ENCODE data around the gene HRK.

The HRK gene

DNA sequence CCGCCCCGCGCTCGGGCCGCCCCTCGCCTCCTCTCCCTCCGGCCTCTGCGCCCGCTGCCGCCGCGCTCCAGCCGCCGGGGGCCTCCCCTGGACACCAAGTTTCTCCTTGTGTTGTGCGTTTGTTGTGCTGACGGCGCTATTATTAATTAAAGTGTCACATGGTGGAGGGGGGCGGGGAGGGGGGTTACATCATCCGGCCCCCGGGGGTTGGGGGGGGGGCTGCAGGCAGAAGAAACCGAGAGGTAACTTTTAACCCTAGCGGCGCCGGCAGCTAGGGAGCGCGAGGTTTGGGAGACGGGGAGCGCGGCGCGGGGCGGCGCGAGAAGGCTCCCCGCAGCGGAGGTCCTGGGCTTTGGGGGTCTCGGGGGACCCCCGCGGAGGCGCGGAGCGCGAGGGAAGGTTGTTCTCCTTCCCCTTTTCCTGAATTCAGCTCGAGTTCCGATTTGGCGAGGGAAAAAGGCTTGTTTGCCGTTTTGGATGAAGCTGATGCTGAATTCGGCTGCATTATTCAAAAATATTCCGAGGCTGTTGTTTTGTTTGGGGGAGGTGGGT, at the start of gene HRK:
TSS of gene HRK (minus strand) at position 117 of the 552 bp plus-strand sequence. CDS start 134 bp downstream, outside the sequence.
- no peak for DNase-seq (ENCODE audit: low read depth)

DNA sequence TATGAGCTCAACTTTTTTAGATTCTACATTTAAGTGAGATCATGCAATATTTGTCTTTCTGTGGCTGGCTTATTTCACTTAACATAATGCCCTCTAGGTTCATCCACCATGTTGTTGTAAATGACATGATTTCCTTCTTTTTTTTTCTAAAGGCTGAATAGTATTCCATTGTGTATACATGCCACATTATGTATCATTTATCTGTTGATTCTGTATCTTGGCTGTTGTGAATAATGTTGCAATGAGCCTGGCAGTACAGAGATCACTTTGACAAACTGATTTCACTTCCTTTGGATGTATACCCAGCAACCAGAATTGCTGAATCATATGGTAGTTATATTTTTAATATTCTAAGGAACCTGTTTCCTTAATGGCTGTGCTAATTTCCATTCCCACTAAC, 48.6 kb upstream of the HRK start:
- DNase-seq (ENCODE audit: low read depth) = no peak

DNA sequence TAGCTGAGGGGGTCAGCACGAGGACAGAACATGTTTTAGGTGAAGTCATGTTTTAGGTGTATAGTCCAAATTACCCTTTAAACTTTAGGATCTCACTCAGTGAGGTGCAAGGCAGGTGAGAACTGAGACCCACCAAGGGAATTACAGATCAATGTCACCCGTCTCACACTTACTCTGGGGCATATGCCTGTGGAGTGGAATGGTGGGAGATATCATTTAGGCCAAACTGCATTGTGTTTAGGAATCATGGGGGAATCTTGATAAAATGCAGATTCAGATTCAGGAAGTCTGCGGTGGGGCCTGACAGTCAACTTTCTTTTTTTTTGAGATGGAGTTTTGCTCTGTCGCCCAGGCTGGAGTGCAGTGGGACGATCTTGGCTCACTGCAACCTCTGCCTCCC, 47.3 kb upstream of the HRK start:
- DNase-seq (ENCODE audit: low read depth) = no peak

DNA sequence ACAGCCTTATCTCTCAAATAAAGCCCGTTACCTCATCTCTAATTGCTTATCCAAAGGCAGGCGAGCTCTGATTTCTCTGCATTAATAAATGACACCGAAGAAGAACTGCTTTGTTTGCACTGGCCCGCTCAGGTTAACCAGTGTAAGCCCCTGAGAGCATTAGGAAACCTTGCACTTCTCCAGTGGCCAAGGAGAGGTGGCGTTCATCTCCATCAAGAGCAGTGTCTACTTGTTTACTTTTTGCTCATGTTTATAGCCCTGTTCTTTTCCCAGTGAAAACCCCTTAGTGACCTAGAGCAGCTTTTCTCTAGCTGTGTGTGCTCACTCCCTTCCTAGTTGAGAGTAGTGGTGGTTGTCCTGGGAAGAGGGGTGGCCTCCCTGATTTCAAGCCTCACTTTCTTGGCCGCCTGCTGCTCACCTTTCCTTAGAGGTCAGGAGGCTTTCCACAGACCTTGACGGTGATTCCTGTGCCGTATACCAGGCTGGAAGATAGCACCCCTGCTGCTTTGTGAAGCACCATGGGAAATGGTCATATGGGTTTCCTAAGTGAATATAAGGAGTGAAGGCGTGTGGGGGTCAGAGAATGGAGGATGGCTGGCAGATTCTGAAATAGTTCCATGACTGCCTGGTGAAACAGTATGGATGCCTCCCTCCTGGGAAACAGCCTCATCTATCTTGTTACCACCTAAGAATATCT, 46.2 kb upstream of the HRK start:
- DNase-seq (ENCODE audit: low read depth) = no peak

DNA sequence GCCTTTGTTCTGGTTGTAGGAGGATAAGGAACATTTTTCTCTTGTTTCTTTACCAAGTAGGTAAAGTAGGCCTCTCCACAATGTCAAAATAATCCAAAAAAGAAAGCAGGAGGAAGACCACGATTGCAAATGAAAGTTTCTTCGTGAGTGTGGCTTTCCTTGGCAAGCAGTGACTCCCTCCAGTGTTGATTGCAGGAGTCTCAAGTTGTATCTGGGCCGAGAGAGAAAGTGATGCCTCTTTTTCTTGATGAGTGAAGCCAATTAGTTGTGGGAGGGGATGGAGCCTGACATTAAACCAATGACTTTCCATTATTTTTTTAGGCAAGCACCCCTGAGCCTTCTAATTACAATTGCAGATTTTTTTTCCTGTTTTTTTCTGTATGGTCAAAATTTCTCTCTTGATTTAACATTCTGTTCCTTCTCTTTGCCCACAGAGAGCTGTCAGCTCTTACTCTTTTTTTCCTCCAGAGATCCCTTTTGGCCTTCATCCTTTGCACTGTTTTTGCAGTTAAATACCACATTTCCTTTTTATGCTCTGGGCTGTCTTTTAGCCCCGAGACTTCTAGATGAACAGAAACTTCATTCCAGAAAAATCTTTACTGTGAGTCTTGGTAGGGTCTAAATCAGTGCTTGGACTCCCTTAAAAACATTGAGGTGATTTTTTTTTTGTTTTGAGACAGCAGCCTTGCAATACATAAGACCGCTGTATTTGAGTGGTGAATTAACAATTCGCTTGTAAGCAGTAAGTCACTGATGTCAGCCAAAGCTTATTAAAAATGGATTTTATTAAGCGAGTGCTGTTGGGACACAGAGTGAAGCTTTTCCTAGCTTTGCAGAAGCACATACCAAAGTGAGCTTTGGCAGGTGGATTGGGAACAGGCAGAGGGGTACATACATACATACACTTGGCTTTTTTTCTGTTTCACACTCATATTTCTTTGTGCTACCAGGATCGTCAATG, 45.3 kb upstream of the HRK start:
- DNase-seq (ENCODE audit: low read depth) = no peak

DNA sequence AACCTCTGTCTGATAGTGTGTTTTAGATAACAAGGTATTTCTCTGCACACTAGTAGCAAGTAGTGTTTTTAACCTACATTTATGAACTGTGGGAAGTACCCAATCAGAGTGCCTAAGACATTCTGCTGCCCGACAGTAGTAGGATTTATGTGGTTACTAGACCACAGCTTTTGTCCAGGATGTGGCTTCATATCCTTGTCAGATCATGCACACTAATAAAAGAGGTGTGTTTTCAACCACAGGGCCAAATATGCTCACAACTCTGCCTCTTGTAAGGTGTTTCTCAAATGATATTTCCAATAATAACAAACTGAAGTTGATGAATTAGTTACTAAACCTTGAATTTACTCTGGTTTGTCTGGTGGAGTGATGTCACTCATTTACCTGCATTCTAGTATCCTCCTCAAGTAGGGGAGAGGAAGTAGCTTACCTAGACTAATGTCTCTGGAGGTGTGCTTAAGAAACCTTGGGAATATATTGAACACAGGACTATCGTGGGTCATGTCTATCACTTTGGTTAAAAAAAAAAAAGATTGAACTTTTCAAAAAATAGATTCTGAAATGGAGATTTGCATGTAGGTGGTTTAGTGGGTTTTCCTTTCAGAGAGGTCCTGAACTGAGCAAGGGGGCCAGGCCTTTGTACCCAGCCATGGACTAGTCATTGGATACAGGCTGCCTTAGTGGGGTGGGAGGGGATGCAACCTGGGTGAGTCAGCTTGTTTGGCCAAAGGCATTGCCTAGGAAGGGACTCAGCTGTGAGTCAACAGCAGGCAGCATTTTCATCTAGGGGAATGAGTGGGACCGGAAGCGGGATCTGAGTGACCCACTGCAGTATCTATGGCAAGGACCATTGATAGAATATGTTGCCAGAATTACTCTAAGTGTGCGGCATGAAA, 43.6 kb upstream of the HRK start:
- DNase-seq (ENCODE audit: low read depth) = no peak

DNA sequence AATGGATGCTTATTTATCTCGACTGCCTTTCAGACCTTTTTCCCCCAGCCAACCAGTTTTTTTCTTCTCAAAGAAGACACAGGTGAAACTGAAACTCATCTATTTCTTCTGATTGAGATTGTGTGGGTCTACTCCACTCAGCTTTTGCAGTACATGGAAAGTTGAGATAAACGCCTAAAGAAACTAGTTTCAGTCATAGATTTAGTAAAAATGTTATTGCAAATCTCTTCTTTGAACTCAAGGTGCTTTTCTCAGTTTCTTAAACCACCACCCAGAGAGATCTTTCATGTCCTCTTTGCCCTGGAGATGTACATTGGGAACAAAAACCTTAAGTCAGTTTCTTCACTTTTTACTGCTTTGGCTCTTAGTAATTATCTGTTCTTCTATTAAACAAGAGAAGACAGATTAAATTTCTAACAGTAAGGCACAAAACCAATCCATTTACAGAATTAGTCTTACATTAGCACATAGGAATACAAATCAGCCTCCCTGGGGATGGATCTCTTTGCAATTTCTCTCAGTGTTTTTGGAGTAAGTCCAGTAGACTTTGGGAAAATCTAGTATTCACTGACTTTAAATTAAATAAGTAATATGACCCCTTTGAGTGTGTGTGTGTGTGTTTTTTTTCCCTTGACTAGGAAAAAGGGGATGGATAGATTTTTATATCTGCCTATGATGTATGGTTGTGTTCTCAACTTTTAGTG, 41.1 kb upstream of the HRK start:
- no peak for DNase-seq (ENCODE audit: low read depth)

DNA sequence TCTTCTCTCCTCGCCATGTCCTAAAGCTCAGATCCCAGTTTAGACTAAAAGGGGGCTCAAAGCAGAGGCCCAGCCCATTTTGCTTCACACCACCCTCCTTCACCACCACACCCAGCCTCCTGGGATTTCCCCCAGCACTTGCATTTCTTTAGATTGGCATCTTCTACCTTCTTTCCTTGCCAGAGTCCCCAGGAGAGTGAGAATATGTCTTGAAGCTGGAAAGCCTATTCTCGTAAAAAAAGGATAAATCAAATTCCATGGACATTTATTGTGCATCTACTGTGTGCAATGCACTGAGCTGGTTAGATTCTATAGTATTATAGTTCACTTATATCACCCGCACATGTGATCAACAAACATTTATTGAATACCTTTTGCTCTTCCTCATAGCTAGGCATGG, 39.7 kb upstream of the HRK start:
- no peak for DNase-seq (ENCODE audit: low read depth)

DNA sequence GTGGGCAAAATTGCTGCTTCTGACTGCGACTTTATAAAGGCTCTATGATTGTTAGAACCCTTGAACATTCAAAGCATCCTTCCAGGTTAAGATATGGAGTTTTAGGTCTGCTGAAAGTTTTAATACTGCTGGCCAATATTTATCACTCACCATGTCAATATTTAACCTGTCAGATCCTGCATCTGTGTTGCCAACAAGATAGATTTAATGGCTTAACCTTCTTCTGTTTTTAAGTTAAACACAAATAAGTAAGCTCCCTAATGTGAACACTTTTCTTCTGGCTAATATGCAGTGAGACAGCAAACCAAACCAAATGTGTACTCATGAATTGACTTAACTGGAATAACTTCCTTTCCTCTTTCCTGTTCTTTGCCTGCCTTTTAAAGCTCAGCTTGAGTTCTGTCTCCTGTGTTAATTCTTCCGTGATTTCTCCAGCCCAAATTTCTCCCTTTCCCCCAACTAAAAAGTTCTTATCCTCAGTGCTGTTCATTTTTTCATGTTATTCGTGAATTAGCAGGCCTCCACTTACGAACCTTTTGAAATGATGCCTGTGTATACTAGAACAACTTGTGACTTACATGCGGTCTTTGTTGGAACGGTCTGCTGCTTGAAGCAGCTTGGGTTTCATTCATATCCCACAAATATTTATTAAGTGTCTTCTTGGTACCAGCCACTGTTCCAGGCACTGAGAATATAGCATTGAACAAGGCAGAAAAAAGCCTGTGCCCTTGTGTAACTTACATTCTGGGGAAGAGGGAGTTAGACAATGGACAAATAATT, 38.7 kb upstream of the HRK start:
- no peak for DNase-seq (ENCODE audit: low read depth)

DNA sequence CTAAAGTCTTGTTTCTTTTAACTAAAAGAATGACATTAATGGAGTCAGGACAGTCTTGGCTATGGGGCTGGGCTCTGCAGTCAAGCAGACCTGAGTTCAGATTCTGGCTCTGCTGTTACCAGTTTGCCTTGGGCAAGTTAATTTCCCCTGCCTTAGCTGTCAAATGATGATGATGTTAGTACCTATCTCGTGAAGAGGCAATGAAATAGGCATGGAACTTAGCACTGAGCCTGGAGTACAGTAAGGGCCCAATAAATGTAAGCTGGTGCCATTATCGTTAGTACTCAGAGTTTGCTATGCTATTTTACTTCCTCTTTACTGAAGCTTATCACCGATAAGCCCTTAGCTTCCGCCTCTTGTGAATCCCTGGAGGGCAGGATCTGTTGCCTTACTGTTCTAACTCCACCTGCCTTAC, 38.0 kb upstream of the HRK start:
- DNase-seq (ENCODE audit: low read depth) = no peak

DNA sequence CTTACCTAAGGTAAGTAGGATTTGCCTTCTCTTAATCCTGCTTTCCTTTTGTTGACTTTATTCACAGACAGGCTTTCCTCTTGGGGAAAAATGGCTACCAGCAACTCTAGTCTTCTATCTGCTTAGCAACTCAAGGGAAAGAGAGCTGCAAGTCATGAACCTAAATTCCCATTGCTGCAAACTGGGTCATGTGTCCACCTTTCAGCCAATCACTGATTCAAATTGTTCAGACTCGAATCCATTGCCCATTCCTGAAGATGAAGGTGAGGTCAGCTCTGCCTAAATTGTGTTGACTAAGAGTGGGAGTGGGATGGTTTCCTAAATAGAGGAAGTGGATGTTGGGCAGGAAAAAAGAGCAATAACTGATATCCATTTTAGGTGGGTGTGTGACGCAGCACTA, 37.2 kb upstream of the HRK start:
- no peak for DNase-seq (ENCODE audit: low read depth)

DNA sequence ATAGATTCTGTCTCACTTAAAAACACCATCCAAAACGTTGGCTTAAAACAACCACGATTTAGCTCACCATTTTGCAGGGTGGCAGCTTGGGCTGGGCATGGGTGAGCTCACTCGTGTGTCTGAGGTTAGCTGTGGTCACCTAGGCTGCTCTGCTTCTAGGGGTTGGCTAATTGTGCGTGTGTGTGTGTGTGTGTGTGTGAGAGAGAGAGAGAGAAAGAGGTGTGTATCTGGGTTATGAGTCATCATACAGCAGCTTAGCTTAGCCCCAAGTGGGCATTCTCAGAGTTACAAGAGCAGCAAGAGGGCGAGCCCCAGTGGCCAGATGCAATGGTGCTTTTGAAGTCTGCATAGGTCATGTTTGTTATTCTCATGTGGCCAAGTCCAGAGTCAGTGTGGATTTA, 35.5 kb upstream of the HRK start:
- DNase-seq (ENCODE audit: low read depth) = no peak

DNA sequence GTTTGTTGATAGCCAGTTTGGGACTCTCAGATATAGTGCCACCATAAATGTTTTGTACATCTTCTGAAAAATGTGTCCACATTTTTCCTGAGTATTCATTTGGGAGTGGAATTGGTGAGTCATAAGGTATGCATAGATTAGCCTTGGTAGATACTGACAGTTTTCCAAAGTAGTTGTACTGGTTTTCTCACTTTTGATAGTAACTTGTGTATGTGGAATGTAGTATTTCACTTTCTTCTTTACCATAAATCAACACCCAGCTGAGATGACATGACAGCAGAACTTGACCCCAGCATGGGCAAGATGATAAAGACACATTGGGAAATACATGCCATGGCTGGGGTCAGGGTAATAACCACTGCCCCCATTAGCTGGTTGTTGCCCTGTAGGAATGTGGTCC, 34.9 kb upstream of the HRK start:
- DNase-seq (ENCODE audit: low read depth) = no peak

DNA sequence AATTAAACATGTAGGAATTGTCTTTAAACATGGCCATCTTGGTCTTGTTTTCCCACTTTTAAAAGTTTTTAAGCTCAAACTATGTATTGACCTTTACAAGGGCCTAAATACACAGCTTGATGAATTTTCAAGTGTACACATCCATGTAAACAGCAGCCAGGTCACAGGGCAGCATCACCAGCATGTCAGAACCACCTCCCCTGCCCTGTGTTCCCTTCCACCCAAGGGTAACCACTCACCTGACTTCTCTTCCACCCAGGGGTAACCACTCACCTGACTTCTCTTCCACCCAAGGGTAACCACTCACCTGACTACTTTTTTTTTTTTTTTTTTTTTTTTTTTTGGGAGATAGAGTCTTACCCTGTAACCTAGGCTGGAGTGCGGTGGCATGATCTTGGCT, 34.1 kb upstream of the HRK start:
- DNase-seq (ENCODE audit: low read depth) = no peak

DNA sequence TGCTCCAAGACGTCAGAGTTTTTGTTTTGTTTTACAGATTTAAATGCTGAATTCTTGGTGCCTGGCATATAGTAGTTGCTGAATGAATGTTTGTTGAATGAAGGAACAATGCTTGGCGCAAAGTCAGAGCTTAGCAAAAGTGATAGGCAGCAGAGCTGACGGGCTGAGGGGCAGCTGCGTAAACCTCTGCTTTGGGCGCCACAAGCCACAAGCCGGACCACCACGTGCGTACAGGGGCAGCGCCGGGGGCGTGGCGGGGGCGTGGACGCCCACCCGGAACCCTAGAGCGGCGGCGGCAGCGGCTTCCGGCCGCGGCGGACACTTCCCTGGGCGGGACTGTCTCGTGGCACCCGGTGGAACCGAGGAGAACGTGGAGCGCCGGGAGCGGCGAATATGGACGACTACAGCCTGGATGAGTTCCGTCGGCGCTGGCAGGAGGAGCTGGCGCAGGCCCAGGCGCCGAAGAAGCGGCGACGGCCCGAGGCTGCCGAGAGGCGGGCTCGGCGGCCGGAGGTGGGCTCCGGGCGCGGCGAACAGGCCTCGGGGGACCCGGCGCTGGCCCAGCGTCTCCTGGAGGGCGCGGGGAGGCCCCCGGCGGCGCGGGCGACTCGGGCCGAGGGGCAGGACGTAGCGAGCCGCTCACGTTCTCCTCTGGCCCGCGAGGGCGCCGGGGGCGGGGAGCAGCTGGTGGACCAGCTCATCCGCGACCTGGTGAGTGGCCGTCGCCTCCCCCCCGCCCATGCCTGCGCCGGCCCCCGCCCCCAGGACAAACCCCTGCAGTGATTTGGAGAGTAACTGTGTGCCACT, 29.6 kb upstream of the HRK start, which contains the start of gene FBXW8:
TSS of gene FBXW8 (plus strand) at position 306 of the 807 bp plus-strand sequence. CDS start at position 394, 88 bp downstream.
- peak; percentile 37 for DNase-seq (ENCODE audit: low read depth)

DNA sequence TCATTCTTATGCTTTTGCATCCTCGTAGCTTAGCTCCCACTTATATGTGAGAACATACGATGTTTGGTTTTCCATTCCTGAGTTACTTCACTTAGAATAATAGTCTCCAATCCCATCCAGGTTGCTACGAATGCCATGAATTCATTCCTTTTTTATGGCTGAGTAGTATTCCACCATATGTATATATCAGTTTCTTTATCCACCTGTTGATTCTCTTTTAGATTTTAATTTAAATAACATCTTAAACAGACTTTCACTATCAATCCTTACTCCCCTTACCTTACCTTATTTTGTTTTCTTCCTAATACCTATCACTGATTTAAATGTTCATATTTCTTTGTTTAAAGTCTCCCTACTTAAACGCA, 29.0 kb upstream of the HRK start:
- DNase-seq (ENCODE audit: low read depth) = no peak

DNA sequence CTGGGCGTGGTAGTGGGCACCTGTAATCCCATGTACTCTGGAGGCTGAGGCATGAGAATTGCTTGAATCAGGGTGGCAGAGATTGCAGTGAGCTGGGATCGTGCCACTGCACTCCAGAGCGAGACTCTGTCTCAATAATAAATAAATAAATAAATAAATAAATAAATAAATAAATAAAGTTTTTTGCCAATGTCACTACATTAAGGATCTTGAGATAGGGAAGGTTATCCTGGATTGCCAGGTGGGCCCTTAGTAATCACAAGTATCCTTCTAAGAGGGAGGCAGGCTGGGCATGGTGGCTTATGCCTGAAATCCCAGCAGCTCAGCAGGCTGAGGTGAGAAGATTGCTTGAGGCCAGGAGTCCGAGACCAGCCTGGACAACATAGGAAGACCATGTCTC, 25.0 kb upstream of the HRK start:
- DNase-seq (ENCODE audit: low read depth) = no peak

DNA sequence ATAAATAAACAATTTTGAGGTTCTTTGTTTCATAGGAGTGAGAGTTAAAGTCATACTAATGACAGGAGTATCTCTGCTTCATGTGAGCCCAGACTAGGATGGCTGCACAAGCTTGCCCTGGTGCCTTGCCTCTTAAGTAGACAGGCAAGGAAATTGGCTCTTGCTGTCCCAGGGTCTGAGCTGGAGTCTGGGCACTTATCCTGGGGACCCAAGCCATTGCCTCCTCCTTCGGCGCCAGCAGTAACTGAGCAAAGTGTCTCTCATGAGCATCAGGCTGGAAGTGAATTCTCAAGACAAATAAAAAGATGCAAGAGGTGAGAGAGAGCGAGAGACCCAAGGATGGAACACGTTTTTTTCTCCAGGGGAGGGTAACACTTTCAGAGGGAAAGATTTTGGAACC, 22.6 kb upstream of the HRK start:
- DNase-seq (ENCODE audit: low read depth) = no peak

DNA sequence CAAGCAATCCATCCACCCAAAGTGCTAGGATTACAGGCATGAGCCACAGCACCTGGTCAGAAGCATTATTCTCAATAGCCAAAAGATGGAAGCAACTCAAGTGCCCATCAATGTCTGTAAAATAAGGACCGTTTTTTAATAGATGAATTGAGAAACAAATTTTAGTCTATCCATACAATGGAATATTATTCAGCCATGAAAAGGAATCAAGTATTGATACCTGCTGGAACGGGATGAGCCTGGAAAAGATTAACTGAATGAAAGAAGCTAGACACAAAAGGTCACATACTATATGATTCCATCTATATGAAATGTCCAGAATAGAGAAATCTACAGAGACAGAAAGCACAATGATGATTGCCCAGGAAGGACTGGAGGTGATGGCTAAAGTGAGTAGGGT, 20.4 kb upstream of the HRK start:
- DNase-seq (ENCODE audit: low read depth) = no peak

DNA sequence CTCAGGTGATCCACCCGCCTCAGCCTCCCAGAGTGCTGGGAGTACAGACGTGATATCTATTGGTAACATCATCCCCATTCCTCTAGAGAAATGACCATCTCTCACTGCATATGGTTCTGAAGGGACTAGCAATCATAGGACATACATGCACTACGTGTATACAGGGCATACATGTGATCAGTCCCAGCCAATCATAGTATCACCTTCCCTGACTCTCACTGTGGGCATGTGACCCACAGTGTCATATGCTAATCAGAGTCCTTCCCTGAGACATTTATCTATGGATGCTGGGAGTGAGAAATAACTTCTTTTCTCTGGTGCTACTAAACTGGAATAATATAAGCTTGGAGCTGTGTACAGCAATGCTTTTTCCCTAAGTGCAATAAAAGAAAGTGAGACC, 17.4 kb upstream of the HRK start:
- no peak for DNase-seq (ENCODE audit: low read depth)

Data from GM04504 (cell line).